Neutrophil (primary cell): ENCODE results near the gene CERS1.

ENCODE experiments used
- H3K27ac ChIP-seq: fragments of 200-600 bp; sonication (generic); 2 replicates; pipeline ENCODE4 v1.5.1; 2016; ENCODE audit warnings: mild to moderate bottlenecking, moderate library complexity
- H3K27me3 ChIP-seq: fragments of 200-600 bp; sonication (generic); 2 replicates; pipeline ENCODE4 v1.6.0; 2016; ENCODE audit warnings: mild to moderate bottlenecking
- H3K36me3 ChIP-seq: fragments of 200-600 bp; sonication (generic); 2 replicates; pipeline ENCODE4 v1.5.1; 2017
- H3K4me1 ChIP-seq, 2 experiments: fragments of 200-600 bp in 1 of 2; sonication (generic) in 1 of 2; 1 replicate in 1 of 2; 2 replicates in 1 of 2; pipeline versions ENCODE4 v1.5.1 to v1.6.1; 2013 to 2016; ENCODE audit warnings: low read depth in 1 of 2, low read length in 1 of 2, mild to moderate bottlenecking in 1 of 2, moderate library complexity in 1 of 2; ENCODE audit not compliant: control insufficient read depth in 1 of 2, insufficient read depth in 1 of 2
- H3K4me3 ChIP-seq, 2 experiments: fragments of 200-600 bp in 1 of 2; sonication (generic) in 1 of 2; 1 replicate in 1 of 2; 2 replicates in 1 of 2; pipeline ENCODE4 v1.5.1; 2013 to 2016; ENCODE audit warnings: low read depth in 1 of 2, low read length in 1 of 2, mild to moderate bottlenecking in 1 of 2, moderate library complexity in 1 of 2
- H3K9me3 ChIP-seq: fragments of 200-600 bp; sonication (generic); 2 replicates; pipeline ENCODE4 v1.5.1; 2016
- TF ChIP-seq, protein P1 (sequence below): fragments of 200-600 bp; sonication (generic); IDR thresholded peaks from 2 replicates; pipeline ENCODE4 v1.5.1; 2016; ENCODE audit warnings: antibody characterized with exemption

CERS1 gene

DNA sequence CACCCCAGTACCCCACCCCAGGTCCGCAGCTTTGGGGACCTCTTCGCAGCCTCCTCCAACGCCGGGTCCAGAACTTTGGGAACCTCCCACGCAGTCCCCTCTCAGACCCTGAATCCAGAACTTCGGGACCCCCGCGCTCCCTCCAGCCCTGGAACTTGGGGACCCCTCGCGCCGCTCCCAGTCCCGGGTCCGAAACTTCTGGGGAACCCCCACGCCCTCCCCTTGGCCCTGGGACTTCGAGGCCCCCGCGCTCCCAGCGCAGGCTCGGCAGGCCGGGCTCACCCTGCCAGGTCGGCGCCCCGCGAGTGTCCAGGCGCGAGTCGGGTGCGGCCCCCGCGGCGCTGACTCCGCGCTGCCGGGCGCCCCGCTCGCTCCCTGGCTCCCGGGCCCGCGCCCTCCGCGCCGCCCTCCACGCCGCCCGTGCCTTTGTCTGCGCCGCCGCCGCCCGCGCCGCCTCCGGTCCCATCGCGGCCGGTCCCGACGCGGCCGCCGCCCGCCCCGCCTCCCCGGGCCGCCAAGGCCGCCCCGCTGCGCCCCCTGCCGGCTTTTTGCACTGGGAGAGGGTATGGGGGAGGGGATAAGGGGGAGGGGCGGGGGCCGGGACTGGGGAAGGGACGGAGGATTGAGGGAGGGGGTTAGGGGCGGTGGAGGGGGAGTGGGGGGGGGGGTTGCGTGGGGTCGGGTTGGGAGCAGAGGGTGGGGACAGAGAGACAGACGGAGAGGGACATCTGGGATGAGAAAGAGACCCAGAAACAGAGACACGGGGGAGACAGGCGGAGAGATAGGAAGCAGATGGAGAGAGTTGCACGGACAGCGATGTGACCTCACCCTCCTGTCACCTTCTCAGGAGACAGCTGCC lies 45.0 kb upstream of the CERS1 start, which contains the start of gene HOMER3:
TSS of gene HOMER3 (minus strand) at position 449 of the 859 bp plus-strand sequence. CDS start 2,235 bp downstream, outside the sequence.
- Histone ChIP-seq H3K4me1 (peaks cover 28 to 35% of the 10 kb centered on the region in 2 experiments), H3K27me3 (no peaks in the 10 kb centered on the region), H3K9me3 (no peaks in the 10 kb centered on the region), H3K27ac (peak within 1 kb of the TSS; percentile 58), H3K36me3 (peaks cover 16% of the 10 kb centered on the region), H3K4me3 (peak within 1 kb of the TSS; percentile 74 to 78)
- TF ChIP-seq, protein P1, sequence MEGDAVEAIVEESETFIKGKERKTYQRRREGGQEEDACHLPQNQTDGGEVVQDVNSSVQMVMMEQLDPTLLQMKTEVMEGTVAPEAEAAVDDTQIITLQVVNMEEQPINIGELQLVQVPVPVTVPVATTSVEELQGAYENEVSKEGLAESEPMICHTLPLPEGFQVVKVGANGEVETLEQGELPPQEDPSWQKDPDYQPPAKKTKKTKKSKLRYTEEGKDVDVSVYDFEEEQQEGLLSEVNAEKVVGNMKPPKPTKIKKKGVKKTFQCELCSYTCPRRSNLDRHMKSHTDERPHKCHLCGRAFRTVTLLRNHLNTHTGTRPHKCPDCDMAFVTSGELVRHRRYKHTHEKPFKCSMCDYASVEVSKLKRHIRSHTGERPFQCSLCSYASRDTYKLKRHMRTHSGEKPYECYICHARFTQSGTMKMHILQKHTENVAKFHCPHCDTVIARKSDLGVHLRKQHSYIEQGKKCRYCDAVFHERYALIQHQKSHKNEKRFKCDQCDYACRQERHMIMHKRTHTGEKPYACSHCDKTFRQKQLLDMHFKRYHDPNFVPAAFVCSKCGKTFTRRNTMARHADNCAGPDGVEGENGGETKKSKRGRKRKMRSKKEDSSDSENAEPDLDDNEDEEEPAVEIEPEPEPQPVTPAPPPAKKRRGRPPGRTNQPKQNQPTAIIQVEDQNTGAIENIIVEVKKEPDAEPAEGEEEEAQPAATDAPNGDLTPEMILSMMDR = peak; percentile 67

DNA sequence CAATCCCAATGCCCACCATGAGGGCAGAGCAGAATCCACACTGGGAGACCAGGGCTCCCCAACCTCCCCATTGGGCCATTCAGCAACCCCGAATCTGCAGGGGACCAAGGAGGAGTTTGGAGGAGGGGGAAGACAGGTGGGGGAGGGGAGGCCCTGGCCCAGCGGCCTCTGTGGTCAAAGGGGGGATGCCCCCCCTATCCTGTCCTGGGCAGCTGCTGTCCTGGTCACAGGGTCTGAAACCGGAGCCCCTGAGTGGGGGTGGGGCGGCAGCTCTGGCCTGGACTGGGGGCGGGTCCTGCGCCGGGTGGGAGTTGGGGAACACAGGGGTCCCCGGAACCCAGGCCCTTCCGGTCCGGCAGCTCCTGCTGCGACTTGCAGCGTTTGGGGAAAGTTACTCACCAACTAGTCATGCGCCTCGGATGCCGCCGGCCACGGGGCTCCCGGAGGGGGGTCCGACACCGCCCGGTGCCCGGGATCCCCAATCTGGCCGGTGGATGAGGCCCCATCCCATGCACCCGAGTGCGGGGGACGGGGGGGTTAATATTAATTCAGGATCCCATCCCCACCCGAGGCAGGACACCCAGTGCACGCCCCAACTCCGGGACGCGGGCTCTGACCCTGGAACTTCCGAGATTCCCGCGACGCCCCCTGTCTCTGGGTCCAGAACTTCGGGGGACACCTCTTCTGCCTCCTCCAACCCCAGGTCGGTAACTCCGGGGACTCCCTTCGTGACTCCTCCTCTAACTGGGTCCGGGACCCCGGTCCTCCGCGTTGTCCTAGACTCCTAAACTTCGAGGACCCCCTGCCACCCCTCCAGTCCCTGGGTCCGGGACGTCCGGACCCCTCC lies 44.2 kb upstream of the CERS1 start:
- Histone ChIP-seq H3K4me3 (peak overlapping the region; percentile 74 to 78), H3K4me1 (peaks cover 23 to 29% of the 10 kb centered on the region in 2 experiments), H3K27ac (peak overlapping the region; percentile 58), H3K27me3 (no peaks in the 10 kb centered on the region), H3K9me3 (no peaks in the 10 kb centered on the region), H3K36me3 (peaks cover 22% of the 10 kb centered on the region)
- TF ChIP-seq, protein P1 = no peak

DNA sequence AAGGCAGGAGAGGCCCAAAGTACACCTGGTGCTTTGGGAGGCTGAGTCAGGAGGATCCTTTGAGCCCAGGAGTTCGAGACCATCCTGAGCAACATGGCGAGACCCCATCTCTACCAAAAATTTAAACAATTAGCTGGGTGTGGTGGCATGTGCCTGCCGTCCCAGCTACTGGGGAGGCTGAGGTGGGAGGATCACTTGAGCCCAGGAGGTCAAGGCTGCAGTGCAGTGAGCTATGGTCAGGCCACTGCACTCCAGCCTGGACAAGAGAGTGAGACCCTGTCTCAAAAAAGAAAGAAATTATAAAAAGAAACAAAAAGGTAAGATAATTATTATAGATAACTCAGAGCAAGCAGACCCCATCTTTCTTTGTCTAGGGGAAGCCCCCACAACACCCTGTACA lies 43.2 kb upstream of the CERS1 start:
- H3K27me3 ChIP-seq = no peaks in the 10 kb centered on the region
- no peaks in the 10 kb centered on the region for H3K9me3 ChIP-seq
- no peak overlapping the region for H3K4me3 ChIP-seq
- TF ChIP-seq, protein P1 = no peak
- H3K4me1 ChIP-seq = peaks cover 20 to 21% of the 10 kb centered on the region in 2 experiments
- H3K36me3 ChIP-seq = peaks cover 27% of the 10 kb centered on the region
- no peak overlapping the region for H3K27ac ChIP-seq

DNA sequence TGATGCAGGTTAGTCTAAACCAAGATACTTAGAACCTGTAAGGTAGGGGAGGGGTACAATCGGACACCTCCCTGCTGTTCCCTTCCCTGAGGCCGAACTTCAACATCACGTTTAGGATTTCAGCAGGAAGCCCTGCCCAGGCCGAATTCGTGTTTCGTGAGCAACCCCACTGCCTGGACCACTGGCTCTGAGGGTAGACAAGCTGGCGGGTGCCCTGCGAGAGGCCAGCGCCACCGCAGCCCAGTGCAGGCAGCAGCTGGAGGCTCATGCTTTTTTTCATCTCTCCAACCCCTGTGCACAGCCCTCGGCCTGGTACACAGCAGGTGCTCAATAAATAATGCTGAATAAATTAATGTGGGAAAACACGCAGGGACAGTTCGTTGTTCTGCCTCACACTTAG lies 37.3 kb upstream of the CERS1 start:
- H3K27me3 ChIP-seq = no peaks in the 10 kb centered on the region
- H3K36me3 ChIP-seq = peaks cover 66% of the 10 kb centered on the region
- H3K4me1 ChIP-seq = peaks cover 8 to 15% of the 10 kb centered on the region in 2 experiments
- H3K4me3 ChIP-seq = no peak overlapping the region
- TF ChIP-seq, protein P1 = no peak
- no peak overlapping the region for H3K27ac ChIP-seq
- no peaks in the 10 kb centered on the region for H3K9me3 ChIP-seq

DNA sequence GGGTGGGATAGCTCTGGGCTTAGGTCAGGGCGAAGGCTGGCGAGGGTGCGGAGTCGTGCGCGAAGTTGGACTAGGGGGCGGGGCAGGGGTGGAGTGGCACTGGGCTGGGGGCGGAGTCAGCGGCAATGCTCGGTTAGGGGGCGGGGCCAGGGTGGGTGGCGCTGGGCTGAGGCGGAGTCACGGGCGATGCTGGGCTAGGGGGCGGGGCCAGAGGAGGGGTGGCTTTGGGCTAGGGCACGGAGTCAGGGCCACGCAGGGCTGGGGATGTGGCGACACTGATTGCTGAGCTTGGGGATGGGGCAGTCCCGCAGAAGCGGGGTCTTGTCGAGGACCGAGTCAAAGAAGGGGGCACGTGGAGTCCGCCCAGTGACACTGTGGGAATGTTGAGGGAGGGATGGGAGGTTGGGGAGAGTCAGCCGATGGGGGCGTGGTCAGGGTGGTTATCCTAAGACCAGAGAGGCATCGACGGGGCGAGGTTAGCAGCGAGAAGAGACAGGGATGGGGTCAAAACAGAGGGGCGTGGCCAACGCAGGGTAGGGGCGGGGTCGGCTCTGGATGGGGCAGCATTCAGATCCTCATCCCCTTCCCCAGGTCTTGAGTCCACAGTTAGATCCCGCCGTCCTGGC lies 36.4 kb upstream of the CERS1 start:
- Histone ChIP-seq H3K27me3 (no peaks in the 10 kb centered on the region), H3K9me3 (no peaks in the 10 kb centered on the region), H3K4me3 (peak overlapping the region; percentile 53 to 58), H3K27ac (no peak overlapping the region), H3K4me1 (peaks cover 8 to 15% of the 10 kb centered on the region in 2 experiments), H3K36me3 (peaks cover 69% of the 10 kb centered on the region)
- TF ChIP-seq, protein P1 = peak; percentile 18
